Measurements from ENCODE around the gene RTN4R.

- TF ChIP-seq CTCF (conservative IDR thresholded peaks at IDR 0.05; ENCODE audit: low read depth, low read length) (no peak), EZH2phosphoT487 (IDR thresholded peaks at IDR 0.05; ENCODE audit: borderline replicate concordance, low read length) (no peak), EZH2 (IDR thresholded peaks at IDR 0.05; ENCODE audit: low read length, unreplicated experiment) (no peak)
Measured at GRCh38 chr22:20198557-20199319, 69.4 kb downstream of the RTN4R start.

Data from PC-3 (cell line).